DOHH2 (cell line): ENCODE data around the gene SAMD8.

Source experiments
- EZH2phosphoT487 ChIP-seq: fragments of 200-600 bp; sonication (generic); IDR thresholded peaks from 2 replicates; pipeline ENCODE4 v1.6.1; 2017; ENCODE audit warnings: borderline replicate concordance, mild to moderate bottlenecking, antibody characterized with exemption, low read length, moderate library complexity, mixed read lengths
- TF ChIP-seq, protein P1 (sequence below): fragments of 200-600 bp; sonication (generic); IDR thresholded peaks from one replicate; pipeline ENCODE4 v1.5.1; 2014; ENCODE audit warnings: antibody characterized with exemption, mild to moderate bottlenecking, low read depth, low read length; ENCODE audit not compliant: poor library complexity, severe bottlenecking

DNA sequence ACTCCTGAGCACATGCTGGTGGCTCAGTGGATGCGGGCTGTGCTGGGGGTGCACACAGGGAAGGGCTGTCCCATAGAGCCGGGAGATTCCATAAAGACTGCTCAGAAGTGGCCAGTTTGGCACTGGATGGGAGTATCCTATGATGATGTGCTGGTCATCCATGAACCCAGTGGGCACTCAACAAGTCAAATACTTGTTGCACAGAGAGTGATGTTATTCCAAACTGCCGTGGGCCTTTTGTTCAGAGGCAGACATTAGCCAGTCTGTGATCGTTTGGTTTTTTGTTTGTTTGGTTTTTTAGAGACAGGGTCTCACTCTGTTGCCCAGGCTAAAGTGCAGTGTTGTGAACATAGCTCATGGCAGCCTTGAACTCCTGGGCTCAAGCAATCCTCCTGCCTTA, 30.9 kb upstream of the SAMD8 start:
- TF ChIP-seq EZH2phosphoT487 = no peak
- TF ChIP-seq, protein P1, sequence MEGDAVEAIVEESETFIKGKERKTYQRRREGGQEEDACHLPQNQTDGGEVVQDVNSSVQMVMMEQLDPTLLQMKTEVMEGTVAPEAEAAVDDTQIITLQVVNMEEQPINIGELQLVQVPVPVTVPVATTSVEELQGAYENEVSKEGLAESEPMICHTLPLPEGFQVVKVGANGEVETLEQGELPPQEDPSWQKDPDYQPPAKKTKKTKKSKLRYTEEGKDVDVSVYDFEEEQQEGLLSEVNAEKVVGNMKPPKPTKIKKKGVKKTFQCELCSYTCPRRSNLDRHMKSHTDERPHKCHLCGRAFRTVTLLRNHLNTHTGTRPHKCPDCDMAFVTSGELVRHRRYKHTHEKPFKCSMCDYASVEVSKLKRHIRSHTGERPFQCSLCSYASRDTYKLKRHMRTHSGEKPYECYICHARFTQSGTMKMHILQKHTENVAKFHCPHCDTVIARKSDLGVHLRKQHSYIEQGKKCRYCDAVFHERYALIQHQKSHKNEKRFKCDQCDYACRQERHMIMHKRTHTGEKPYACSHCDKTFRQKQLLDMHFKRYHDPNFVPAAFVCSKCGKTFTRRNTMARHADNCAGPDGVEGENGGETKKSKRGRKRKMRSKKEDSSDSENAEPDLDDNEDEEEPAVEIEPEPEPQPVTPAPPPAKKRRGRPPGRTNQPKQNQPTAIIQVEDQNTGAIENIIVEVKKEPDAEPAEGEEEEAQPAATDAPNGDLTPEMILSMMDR = no peak
